Measurements from ENCODE around the gene RPS6KL1. TPM values are rescaled to one million over a fixed set of nuclear protein-coding genes. Genes with fewer than 3 reads are reported as not detected.

Gene RPS6KL1
- total RNA-seq, 1 donor from 2014 or later: 2.0 TPM

DNA sequence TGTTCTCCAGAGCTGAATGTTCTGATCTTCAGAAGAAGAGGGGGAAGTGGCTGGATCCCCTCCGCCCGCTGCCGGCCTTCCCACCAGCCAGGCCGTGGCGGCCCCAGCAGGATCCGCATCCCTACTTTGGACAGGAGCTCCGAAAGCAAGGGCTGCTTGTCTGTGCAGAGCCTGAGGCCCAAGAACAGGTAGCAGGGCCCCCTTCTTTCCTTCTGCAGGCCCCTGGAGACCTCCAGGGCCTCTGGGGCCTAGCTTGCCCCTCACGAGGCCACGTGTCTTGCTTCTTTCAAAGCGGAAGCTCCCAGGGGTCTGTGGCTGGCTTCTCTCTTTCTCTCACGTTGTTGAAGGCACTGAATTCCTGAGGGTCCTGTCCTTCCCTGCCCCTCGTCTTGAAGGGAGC, 19.1 kb upstream of the RPS6KL1 start:
- Histone ChIP-seq H3K4me1 (peaks cover 60% of the 10 kb centered on the region), H3K36me3 (no peaks in the 10 kb centered on the region), H3K9me3 (no peaks in the 10 kb centered on the region), H3K27me3 (ENCODE audit: low read depth) (no peaks in the 10 kb centered on the region), H3K4me3 (peak overlapping the region; percentile 9), H3K27ac (peak overlapping the region; percentile 85)
- ATAC-seq: no peak
- DNase-seq: no peak
- TF ChIP-seq, protein P1, sequence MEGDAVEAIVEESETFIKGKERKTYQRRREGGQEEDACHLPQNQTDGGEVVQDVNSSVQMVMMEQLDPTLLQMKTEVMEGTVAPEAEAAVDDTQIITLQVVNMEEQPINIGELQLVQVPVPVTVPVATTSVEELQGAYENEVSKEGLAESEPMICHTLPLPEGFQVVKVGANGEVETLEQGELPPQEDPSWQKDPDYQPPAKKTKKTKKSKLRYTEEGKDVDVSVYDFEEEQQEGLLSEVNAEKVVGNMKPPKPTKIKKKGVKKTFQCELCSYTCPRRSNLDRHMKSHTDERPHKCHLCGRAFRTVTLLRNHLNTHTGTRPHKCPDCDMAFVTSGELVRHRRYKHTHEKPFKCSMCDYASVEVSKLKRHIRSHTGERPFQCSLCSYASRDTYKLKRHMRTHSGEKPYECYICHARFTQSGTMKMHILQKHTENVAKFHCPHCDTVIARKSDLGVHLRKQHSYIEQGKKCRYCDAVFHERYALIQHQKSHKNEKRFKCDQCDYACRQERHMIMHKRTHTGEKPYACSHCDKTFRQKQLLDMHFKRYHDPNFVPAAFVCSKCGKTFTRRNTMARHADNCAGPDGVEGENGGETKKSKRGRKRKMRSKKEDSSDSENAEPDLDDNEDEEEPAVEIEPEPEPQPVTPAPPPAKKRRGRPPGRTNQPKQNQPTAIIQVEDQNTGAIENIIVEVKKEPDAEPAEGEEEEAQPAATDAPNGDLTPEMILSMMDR (IDR thresholded peaks at IDR 0.05): no peak
- intact Hi-C loops (cut with DNase I): no loop called here

DNA sequence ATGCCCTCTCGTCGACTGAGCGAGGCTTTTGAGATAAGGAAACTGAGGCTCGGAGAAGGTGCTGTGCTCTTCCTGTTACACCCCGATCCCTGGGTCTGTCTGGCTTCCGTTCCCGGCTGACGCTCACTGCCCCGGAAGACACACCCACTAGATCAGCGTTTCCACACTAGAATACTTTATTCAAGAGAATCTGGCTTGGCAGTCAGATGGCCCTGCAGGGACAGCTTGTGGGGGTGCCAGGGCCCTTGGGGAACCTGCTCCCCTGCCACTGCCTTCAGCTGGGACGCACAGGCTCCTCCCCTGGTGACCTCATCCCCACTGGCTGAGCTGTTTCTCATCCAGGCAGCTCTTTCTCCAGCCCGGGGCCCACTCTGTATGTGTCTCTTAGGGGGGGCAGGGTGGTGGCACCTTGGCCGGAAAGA, 18.6 kb upstream of the RPS6KL1 start:
- DNase-seq (peak; percentile 84), ATAC-seq (peak; percentile 70 to 78)
- Histone ChIP-seq H3K27me3 (ENCODE audit: low read depth) (no peaks in the 10 kb centered on the region), H3K9me3 (no peaks in the 10 kb centered on the region), H3K27ac (peak overlapping the region; percentile 85), H3K4me1 (peaks cover 56% of the 10 kb centered on the region), H3K4me3 (peak overlapping the region; percentile 9), H3K36me3 (no peaks in the 10 kb centered on the region)
- intact Hi-C loops (cut with DNase I): no loop called here
- TF ChIP-seq, protein P1 (IDR thresholded peaks at IDR 0.05): no peak

DNA sequence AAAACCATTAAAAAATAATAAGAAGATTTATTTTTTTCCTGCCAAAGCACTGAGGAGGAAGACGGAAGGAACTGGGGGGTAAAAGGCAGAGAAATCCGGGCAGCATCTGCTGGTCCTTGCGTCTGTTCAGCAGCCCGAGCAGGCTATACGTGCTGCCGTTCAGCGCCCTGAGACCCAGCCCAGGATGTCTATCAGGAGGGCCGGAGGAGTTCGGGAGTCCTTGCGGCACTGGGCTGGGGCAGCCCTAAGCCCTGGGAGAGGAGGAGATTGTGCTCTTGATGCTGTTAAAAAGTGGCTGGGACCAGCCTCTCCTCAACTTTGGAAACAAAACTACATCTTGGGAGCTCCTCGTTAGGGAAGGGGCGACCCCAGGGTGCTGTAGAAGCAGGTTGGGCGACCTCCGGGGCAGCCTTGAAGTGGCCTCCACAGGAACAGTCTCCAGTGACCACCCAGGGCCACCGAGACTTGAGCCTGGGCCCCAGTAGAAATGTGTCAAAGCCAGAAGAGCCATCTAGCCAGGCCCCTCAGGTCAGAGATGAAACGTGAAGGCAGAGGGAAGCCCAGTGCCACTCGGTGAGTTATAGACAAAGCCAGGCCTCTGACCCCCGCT, 18.0 kb upstream of the RPS6KL1 start:
- no peaks in the 10 kb centered on the region for H3K36me3 ChIP-seq
- ATAC-seq (no peak), DNase-seq (no peak)
- H3K27ac ChIP-seq: peak overlapping the region; percentile 85
- intact Hi-C loops (cut with DNase I): no loop called here
- H3K27me3 ChIP-seq (ENCODE audit: low read depth): no peaks in the 10 kb centered on the region
- H3K9me3 ChIP-seq: no peaks in the 10 kb centered on the region
- TF ChIP-seq, protein P1 (IDR thresholded peaks at IDR 0.05): no peak
- peaks cover 50% of the 10 kb centered on the region for H3K4me1 ChIP-seq
- H3K4me3 ChIP-seq: no peak overlapping the region

DNA sequence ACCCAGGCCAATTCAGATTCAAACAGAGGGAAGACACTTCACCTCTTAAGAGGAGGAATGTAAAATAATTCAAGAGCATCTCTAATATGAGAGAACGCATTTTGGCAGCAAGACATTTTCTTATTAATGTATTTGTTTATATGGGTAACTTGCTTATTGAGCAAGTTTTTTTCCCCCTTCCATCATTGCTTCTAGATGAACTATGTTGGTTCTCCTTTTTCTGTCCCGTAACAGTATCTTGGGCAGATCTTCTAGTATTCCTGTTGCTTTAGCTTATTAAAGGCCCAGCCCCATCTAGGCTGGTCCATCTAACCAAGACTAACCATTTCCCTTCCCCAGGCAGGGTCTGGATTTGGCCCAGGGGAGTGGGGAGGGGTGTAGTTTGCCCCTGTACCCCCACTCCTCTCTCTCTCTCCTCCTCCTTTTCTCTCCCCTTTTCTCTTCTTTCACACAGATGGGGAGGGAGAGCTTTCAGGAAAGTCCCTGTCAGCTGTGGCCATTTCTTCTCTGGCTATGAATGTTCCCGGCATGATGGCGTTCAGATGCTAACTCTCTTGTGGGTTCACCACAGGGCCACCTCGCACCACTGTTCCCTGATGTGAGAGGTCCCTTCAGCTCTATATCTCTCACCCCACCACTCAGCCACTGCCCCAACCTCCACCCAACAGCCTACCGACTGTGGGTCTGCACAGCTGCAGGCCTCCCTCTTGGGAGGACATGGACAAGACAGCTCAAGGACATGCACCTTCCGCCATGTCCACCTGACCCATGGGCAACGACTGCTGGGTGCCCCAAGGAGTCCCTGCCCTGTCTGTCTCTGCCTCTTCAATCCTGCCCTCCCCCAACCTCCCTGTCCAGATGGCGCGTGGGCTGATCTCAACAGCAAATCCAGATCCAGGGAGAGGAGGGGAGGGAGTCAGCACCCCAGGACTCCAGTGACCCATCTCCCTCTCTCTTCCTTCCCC, 15.8 kb upstream of the RPS6KL1 start:
- no peak for ATAC-seq
- no peak for DNase-seq
- Histone ChIP-seq H3K27ac (peak overlapping the region; percentile 85), H3K4me3 (no peak overlapping the region), H3K27me3 (ENCODE audit: low read depth) (no peaks in the 10 kb centered on the region), H3K36me3 (no peaks in the 10 kb centered on the region), H3K4me1 (peaks cover 65% of the 10 kb centered on the region), H3K9me3 (no peaks in the 10 kb centered on the region)
- TF ChIP-seq, protein P1 (IDR thresholded peaks at IDR 0.05): no peak
- intact Hi-C loops (cut with DNase I): no loop called here

DNA sequence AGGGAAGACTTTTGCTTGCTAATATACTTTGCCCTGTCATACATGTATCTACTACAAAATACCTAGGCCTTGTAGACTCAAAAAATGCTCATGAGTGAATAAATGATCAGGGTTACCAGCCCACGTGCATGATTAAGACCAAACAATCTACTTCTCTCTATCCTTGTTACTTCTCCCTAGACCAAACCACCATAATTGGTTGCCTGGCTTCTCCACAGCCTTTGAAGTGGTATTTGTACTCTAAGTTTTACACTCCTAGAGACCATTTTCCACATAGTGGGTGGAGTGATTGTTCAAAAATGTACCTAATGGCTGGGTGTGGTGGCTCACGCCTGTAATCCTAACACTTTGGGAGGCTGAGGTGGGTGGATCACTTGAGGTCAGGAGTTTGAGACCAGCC, 14.1 kb upstream of the RPS6KL1 start:
- H3K4me1 ChIP-seq: peaks cover 58% of the 10 kb centered on the region
- H3K36me3 ChIP-seq: no peaks in the 10 kb centered on the region
- TF ChIP-seq, protein P1 (IDR thresholded peaks at IDR 0.05): no peak
- DNase-seq (no peak), ATAC-seq (no peak)
- no peaks in the 10 kb centered on the region for H3K9me3 ChIP-seq
- intact Hi-C loops (cut with DNase I): no loop called here
- no peaks in the 10 kb centered on the region for H3K27me3 ChIP-seq (ENCODE audit: low read depth)
- H3K4me3 ChIP-seq: no peak overlapping the region
- H3K27ac ChIP-seq: no peak overlapping the region
